Mesendoderm (in vitro differentiated cells): Measurements from ENCODE around the gene MLLT3.

ENCODE experiments used
- DNase-seq: peaks from one replicate; pipeline ENCODE4 v3.0.0; 2013
- H2AK5ac ChIP-seq: 2 replicates; pipeline ENCODE4 v1.6.1; 2013; ENCODE audit warnings: low read length, inconsistent platforms
- H2BK120ac ChIP-seq: 2 replicates; pipeline ENCODE4 v1.6.1; 2013; ENCODE audit warnings: low read depth, mild to moderate bottlenecking, low read length, moderate library complexity, mixed read lengths
- H2BK15ac ChIP-seq: replicated peaks from 2 replicates; pipeline ENCODE4 v1.6.1; 2013; ENCODE audit warnings: low read depth, mild to moderate bottlenecking, moderate library complexity
- H2BK5ac ChIP-seq: 2 replicates; pipeline ENCODE4 v1.6.1; 2013; ENCODE audit warnings: low read length, inconsistent platforms
- H3K18ac ChIP-seq: 2 replicates; pipeline ENCODE4 v1.6.1; 2013; ENCODE audit warnings: mild to moderate bottlenecking, low read length, mixed read lengths
- H3K23ac ChIP-seq: one replicate; pipeline ENCODE4 v1.6.1; 2013; ENCODE audit warnings: low read length
- H3K27ac ChIP-seq: 2 replicates; pipeline ENCODE4 v1.5.1; 2013; ENCODE audit warnings: low read depth, mild to moderate bottlenecking, inconsistent platforms, low read length, moderate library complexity
- H3K27me3 ChIP-seq: 2 replicates; pipeline ENCODE4 v1.6.1; 2013; ENCODE audit warnings: low read length, control low read depth, mild to moderate bottlenecking, inconsistent platforms; ENCODE audit not compliant: insufficient read depth, poor library complexity
- H3K36me3 ChIP-seq: 2 replicates; pipeline ENCODE4 v1.6.1; 2013; ENCODE audit warnings: low read length, inconsistent platforms; ENCODE audit not compliant: control insufficient read depth, insufficient read depth
- H3K4ac ChIP-seq: one replicate; pipeline ENCODE4 v1.6.1; 2013; ENCODE audit warnings: low read depth, mild to moderate bottlenecking, low read length, moderate library complexity
- H3K4me1 ChIP-seq: 2 replicates; pipeline ENCODE4 v1.6.1; 2013; ENCODE audit warnings: low read depth, low read length, inconsistent platforms; ENCODE audit not compliant: control insufficient read depth
- H3K4me2 ChIP-seq: 2 replicates; pipeline ENCODE4 v1.6.1; 2013; ENCODE audit warnings: low read length
- H3K4me3 ChIP-seq: 2 replicates; pipeline ENCODE4 v1.5.1; 2013; ENCODE audit warnings: mild to moderate bottlenecking, low read length
- H3K56ac ChIP-seq: one replicate; pipeline ENCODE4 v1.6.1; 2013; ENCODE audit warnings: low read length
- H3K79me1 ChIP-seq: 2 replicates; pipeline ENCODE4 v1.6.1; 2013; ENCODE audit warnings: low read length, inconsistent platforms
- H3K79me2 ChIP-seq: 2 replicates; pipeline ENCODE4 v1.6.1; 2013; ENCODE audit warnings: mild to moderate bottlenecking, low read length; ENCODE audit not compliant: control insufficient read depth, insufficient read depth
- H3K9ac ChIP-seq: 2 replicates; pipeline ENCODE4 v1.6.1; 2013; ENCODE audit warnings: low read length, inconsistent platforms
- H4K5ac ChIP-seq: one replicate; pipeline ENCODE4 v1.6.1; 2013; ENCODE audit warnings: low read length
- H4K8ac ChIP-seq: one replicate; pipeline ENCODE4 v1.6.1; 2013; ENCODE audit warnings: low read depth, mild to moderate bottlenecking, control low read depth, low read length, moderate library complexity
- WGBS: extraction: QIAGEN DNeasy Blood & Tissue Kit; methylation state at CpG from one replicate; pipeline ENCODE4 v1.1.7; 2013; ENCODE audit warnings: low lambda C conversion rate, missing lambda C conversion rate; ENCODE audit not compliant: insufficient coverage; ENCODE audit errors: extremely low coverage; 5-methylcytosine and 5-hydroxymethylcytosine counted together

Gene MLLT3

DNA sequence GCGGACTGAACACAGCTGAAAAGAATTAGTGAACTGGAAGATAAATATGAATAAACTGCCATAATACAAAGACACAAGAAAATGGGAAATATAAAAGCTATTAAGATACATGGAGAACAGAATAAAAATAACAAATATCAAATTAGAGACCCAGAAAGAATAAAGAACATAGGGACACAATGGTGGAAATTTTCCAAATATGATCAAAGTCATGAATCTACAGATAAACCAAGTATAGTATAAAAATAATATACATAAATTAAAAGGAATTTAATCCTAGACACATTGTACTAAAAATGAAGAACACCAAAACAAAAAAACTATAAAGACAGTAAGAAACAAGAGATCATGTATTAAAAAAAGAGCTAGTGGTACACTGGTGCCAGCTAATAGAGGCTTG is 194.9 kb downstream of the MLLT3 start:
- Histone ChIP-seq H4K8ac (no peak overlapping the region), H3K79me1 (no peaks in the 10 kb centered on the region), H3K56ac (no peak overlapping the region), H3K27me3 (no peaks in the 10 kb centered on the region), H3K18ac (no peak overlapping the region), H3K4ac (no peak overlapping the region), H3K4me2 (no peak overlapping the region), H3K23ac (no peak overlapping the region), H3K4me3 (no peak overlapping the region), H2BK120ac (no peak overlapping the region), H2BK5ac (no peak overlapping the region), H3K4me1 (no peaks in the 10 kb centered on the region), H4K5ac (no peak overlapping the region), H2BK15ac (no peak overlapping the region), H3K36me3 (no peaks in the 10 kb centered on the region), H3K79me2 (no peaks in the 10 kb centered on the region), H3K9ac (no peak overlapping the region), H3K27ac (no peak overlapping the region), H2AK5ac (no peak overlapping the region)
- DNase-seq: no peak
- no CpG with 5 or more reads among the region's 1 CpG for WGBS

DNA sequence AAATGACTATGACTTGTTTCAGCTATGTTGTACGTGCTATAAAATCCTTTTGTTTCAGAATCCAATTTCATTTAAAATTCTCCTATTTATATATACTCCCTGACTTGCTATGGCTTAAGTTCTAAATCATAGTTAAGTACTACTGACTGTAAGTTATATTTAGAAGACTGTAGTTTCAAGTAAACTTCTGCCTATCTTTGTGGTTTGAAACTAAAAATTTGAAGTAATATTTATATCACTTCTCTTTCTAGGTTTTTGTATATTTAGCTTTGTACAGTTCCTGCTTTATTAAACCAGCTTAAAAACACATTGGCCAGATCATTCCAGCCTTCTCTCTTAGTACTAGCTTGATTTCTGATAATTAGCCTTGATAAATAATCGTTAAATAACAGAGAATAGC is 196.3 kb downstream of the MLLT3 start:
- Histone ChIP-seq H4K5ac (no peak overlapping the region), H3K4me2 (no peak overlapping the region), H3K27me3 (no peaks in the 10 kb centered on the region), H3K56ac (no peak overlapping the region), H3K79me1 (no peaks in the 10 kb centered on the region), H3K4ac (no peak overlapping the region), H2BK15ac (no peak overlapping the region), H2BK120ac (no peak overlapping the region), H3K36me3 (no peaks in the 10 kb centered on the region), H2BK5ac (no peak overlapping the region), H3K23ac (no peak overlapping the region), H4K8ac (no peak overlapping the region), H3K27ac (no peak overlapping the region), H3K79me2 (no peaks in the 10 kb centered on the region), H3K9ac (no peak overlapping the region), H2AK5ac (no peak overlapping the region), H3K18ac (no peak overlapping the region), H3K4me1 (no peaks in the 10 kb centered on the region), H3K4me3 (no peak overlapping the region)
- WGBS: no CpG with 5 or more reads among the region's 2 CpGs
- DNase-seq: no peak

DNA sequence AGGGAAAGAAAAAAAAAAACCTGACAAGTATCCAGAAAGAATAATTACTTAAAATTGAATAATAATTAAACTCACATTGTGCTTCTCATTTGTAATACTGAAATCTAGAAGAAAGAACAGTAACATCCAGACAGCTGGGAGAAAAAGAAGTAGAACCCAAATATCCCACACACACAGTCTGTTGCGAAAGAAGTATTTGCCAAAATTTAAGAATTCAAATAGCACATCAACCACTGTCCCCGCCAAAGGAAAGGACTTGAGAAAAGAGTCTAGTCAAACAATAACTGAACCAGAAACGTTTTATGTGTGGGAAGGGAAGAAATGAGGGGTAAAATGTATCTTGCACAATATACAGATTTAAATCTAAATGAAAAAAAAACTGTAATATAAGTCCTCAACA is 202.8 kb downstream of the MLLT3 start:
- no peak overlapping the region for H3K18ac ChIP-seq

DNA sequence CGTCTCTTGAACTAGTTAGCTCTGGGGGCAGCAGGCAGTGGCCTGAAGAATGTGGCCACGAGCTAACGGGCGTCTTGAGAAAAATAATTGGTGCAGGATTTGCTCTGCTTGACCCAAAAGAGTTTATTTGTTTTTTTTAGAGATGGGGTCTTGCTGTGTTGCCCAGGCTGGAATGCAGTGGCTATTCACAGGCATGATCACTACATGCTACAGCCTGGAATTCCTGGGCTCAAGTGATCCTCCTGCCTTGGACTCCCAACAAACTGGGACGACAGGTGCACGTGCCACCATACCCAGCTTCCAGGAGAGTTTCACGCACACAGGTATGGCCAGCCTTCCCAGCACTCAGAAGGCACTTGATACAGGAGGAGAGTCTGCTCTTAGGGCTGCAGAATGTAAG is 203.8 kb downstream of the MLLT3 start:
- WGBS: no CpG with 5 or more reads among the region's 7 CpGs
- H2BK15ac ChIP-seq: no peak overlapping the region
- no peak overlapping the region for H3K23ac ChIP-seq
- H2BK5ac ChIP-seq: no peak overlapping the region
- H3K4ac ChIP-seq: no peak overlapping the region
- H4K5ac ChIP-seq: no peak overlapping the region
- no peak overlapping the region for H3K18ac ChIP-seq
- H3K79me2 ChIP-seq: no peaks in the 10 kb centered on the region
- no peak overlapping the region for H3K4me3 ChIP-seq
- H3K27me3 ChIP-seq: no peaks in the 10 kb centered on the region
- H3K36me3 ChIP-seq: no peaks in the 10 kb centered on the region
- no peak overlapping the region for H3K4me2 ChIP-seq
- H3K4me1 ChIP-seq: no peaks in the 10 kb centered on the region
- no peaks in the 10 kb centered on the region for H3K79me1 ChIP-seq
- no peak overlapping the region for H2BK120ac ChIP-seq
- H2AK5ac ChIP-seq: no peak overlapping the region
- DNase-seq: no peak
- no peak overlapping the region for H3K27ac ChIP-seq
- no peak overlapping the region for H3K56ac ChIP-seq
- no peak overlapping the region for H3K9ac ChIP-seq
- H4K8ac ChIP-seq: no peak overlapping the region

More for the DNA sequence above, 202.8 kb downstream of the MLLT3 start:
- WGBS: no CpG with 5 or more reads among the region's 3 CpGs
- Histone ChIP-seq H3K27ac (no peak overlapping the region), H2BK5ac (no peak overlapping the region), H3K4ac (no peak overlapping the region), H3K4me2 (no peak overlapping the region), H4K8ac (no peak overlapping the region), H3K27me3 (no peaks in the 10 kb centered on the region), H4K5ac (no peak overlapping the region), H2BK120ac (no peak overlapping the region), H2AK5ac (no peak overlapping the region), H3K56ac (no peak overlapping the region), H2BK15ac (no peak overlapping the region), H3K36me3 (no peaks in the 10 kb centered on the region), H3K79me1 (no peaks in the 10 kb centered on the region), H3K4me3 (no peak overlapping the region), H3K9ac (no peak overlapping the region), H3K79me2 (no peaks in the 10 kb centered on the region), H3K23ac (no peak overlapping the region), H3K4me1 (no peaks in the 10 kb centered on the region)
- no peak for DNase-seq

DNA sequence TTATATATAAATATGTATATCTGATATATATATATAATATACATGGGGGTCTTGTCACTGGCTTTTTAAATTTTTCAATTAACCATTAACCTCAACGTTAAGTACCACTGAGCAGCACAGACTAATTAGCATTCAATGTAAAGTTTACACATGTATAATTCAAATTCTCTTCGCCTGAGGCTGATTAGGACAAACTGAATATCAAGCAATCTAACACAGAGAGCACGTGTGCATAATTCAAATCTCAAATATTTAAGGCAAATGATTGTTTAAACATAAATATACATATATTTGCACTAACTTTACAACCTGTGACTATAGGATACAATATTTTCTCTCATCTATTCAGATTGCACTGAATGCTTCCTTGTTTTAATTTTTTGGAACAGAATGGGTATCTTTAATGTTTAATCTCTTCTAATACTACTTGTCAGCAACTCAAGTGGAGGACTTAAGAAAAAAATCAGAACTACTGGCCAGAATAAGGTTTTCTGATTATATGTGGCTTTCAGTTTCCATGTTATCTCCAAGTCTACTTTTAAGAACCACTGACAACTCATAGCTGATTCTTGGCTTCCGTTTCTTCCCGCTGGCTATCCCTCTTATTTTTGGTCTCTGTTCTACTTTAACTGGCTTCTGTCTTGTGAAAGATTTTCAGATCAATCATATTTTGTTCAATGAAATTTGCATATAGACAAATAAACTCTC is 204.8 kb downstream of the MLLT3 start:
- no peaks in the 10 kb centered on the region for H3K79me1 ChIP-seq
- H2BK15ac ChIP-seq: no peak overlapping the region
- H2BK5ac ChIP-seq: no peak overlapping the region
- no peak overlapping the region for H2BK120ac ChIP-seq
- H3K23ac ChIP-seq: no peak overlapping the region
- no peak overlapping the region for H3K27ac ChIP-seq
- WGBS: no CpG with 5 or more reads among the region's 5 CpGs
- no peaks in the 10 kb centered on the region for H3K27me3 ChIP-seq
- no peaks in the 10 kb centered on the region for H3K4me1 ChIP-seq
- no peak overlapping the region for H4K5ac ChIP-seq
- H3K4me3 ChIP-seq: no peak overlapping the region
- no peak for DNase-seq
- H3K4ac ChIP-seq: no peak overlapping the region
- H3K18ac ChIP-seq: no peak overlapping the region
- no peaks in the 10 kb centered on the region for H3K36me3 ChIP-seq
- H3K9ac ChIP-seq: no peak overlapping the region
- no peak overlapping the region for H4K8ac ChIP-seq
- H3K79me2 ChIP-seq: no peaks in the 10 kb centered on the region
- no peak overlapping the region for H3K56ac ChIP-seq
- no peak overlapping the region for H3K4me2 ChIP-seq
- no peak overlapping the region for H2AK5ac ChIP-seq

DNA sequence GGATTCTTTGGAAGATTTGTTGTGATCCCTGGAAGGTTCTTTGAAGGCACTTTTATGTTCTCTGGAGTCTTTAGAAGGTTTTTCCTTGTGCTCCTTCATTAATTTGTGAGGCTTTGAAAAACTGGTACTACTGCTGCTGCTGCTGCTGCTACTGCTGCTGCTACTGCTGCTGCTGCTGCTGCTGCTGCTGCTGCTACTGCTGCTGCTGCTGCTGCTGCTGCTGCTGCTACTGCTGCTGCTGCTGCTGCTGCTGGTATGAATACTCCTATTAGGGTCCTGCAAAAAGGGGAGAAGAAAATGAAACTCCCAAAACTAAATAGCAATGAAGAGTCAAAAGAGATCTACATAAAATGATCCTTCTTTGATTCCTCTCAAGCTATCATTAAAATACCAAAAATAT is 208.1 kb downstream of the MLLT3 start:
- Histone ChIP-seq H2AK5ac (no peak overlapping the region), H3K4me3 (no peak overlapping the region), H4K5ac (no peak overlapping the region), H4K8ac (no peak overlapping the region), H3K56ac (no peak overlapping the region), H3K79me2 (no peaks in the 10 kb centered on the region), H3K18ac (no peak overlapping the region), H2BK15ac (no peak overlapping the region), H3K4me2 (no peak overlapping the region), H3K23ac (no peak overlapping the region), H3K36me3 (no peaks in the 10 kb centered on the region), H2BK5ac (no peak overlapping the region), H3K27me3 (no peaks in the 10 kb centered on the region), H2BK120ac (no peak overlapping the region), H3K4me1 (no peaks in the 10 kb centered on the region), H3K4ac (no peak overlapping the region), H3K27ac (no peak overlapping the region), H3K9ac (no peak overlapping the region), H3K79me1 (no peaks in the 10 kb centered on the region)
- DNase-seq: no peak
